Gastroesophageal sphincter (tissue), 3 donors: ENCODE measurements around the gene ADIRF.

Experiments
- EP300 ChIP-seq: sonication (generic); formaldehyde crosslinking; IDR thresholded peaks from one replicate; pipeline ENCODE4 v1.6.1; 2017; ENCODE audit warnings: antibody characterized with exemption, mild to moderate bottlenecking
- POLR2A ChIP-seq, 2 donors: fragments of 450-650 bp; IDR thresholded peaks; one replicate each; pipeline ENCODE4 v1.6.1; 2017; ENCODE audit warnings: antibody characterized with exemption in 2 of 2, mild to moderate bottlenecking in 2 of 2, moderate library complexity in 1 of 2
- TF ChIP-seq, protein P1 (sequence below), 4 experiments: fragments of 200-600 bp in 2 of 4; fragments of 450-650 bp in 2 of 4; sonication (generic) in 1 of 4; IDR thresholded peaks; one replicate each; pipeline ENCODE4 v1.5.1; 2017 to 2019; ENCODE audit warnings: antibody characterized with exemption in 4 of 4, mild to moderate bottlenecking in 2 of 4, moderate library complexity in 2 of 4

DNA sequence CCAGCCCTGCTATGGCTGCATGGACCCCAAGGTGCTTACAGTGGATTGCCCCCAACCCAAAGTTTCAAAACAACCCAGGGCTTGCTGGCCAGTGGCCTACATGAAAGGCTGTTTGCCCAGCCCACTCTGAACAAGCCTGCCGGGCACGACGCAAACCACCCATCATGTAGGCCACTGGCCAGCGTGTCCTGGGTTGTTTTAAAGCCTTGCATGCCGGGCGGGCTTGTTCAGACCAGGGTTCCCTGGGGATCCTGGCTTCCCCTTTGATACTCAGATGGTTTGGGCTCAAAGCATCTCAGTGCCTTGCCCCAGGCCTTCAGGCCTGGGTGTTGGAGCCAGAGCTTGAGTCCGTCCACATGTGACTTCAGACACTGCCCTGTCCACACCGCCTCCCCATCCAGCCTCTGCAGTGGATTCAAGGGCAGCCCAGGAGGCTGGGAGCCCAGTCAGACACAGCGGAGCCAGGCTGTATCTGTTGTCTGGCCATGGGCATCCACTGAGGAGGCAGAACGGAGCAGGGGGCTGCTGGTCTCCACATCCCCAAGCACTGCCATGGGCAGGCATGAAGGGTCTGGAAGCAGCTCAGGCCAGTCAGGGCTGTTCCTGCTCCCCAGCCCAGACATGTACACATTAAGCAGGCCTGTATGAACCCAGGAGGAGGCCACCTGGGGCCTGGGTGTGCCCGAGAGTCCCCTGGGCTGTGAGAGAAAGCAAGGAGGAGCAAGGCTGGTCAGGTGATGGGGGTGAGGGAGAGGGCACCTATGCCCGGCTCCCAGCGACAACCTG lies 4.0 kb upstream of the ADIRF start:
- TF ChIP-seq, protein P1, sequence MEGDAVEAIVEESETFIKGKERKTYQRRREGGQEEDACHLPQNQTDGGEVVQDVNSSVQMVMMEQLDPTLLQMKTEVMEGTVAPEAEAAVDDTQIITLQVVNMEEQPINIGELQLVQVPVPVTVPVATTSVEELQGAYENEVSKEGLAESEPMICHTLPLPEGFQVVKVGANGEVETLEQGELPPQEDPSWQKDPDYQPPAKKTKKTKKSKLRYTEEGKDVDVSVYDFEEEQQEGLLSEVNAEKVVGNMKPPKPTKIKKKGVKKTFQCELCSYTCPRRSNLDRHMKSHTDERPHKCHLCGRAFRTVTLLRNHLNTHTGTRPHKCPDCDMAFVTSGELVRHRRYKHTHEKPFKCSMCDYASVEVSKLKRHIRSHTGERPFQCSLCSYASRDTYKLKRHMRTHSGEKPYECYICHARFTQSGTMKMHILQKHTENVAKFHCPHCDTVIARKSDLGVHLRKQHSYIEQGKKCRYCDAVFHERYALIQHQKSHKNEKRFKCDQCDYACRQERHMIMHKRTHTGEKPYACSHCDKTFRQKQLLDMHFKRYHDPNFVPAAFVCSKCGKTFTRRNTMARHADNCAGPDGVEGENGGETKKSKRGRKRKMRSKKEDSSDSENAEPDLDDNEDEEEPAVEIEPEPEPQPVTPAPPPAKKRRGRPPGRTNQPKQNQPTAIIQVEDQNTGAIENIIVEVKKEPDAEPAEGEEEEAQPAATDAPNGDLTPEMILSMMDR (IDR thresholded peaks at IDR 0.05), result no peak
- no peak for TF ChIP-seq POLR2A (IDR thresholded peaks at IDR 0.05)
- TF ChIP-seq EP300, result no peak
